Adipocyte (in vitro differentiated cells): ENCODE measurements around the gene RGS3.
"Not testable (repeated sequence)": the region's sequence is repeated elsewhere in the genome, so short reads cannot be mapped to it uniquely, and the experiment has no call there.

ENCODE experiments used
- DNase-seq: peaks from one replicate; pipeline ENCODE4 v3.0.0-alpha.2; 2015; ENCODE audit warnings: low read depth
- H3K27me3 ChIP-seq: replicated peaks from 2 replicates; pipeline ENCODE4 v1.7.0; 2013; ENCODE audit warnings: mild to moderate bottlenecking, low read length, moderate library complexity; ENCODE audit not compliant: control insufficient read depth, insufficient read depth
- H3K36me3 ChIP-seq: 2 replicates; pipeline ENCODE4 v1.7.0; 2013; ENCODE audit warnings: low read length, mild to moderate bottlenecking, moderate library complexity; ENCODE audit not compliant: control insufficient read depth, insufficient read depth, severe bottlenecking
- H3K4me1 ChIP-seq: 2 replicates; pipeline ENCODE4 v1.7.0; 2013; ENCODE audit warnings: mild to moderate bottlenecking, low read length, moderate library complexity; ENCODE audit not compliant: control insufficient read depth, insufficient read depth
- H3K4me3 ChIP-seq: 2 replicates; pipeline ENCODE4 v1.7.0; 2013; ENCODE audit warnings: mild to moderate bottlenecking, low read length, moderate library complexity
- H3K9ac ChIP-seq: 2 replicates; pipeline ENCODE4 v1.7.0; 2013; ENCODE audit warnings: mild to moderate bottlenecking, low read length, moderate library complexity
- H3K9me3 ChIP-seq: 2 replicates; pipeline ENCODE4 v1.7.0; 2013; ENCODE audit warnings: mild to moderate bottlenecking, low read length, moderate library complexity; ENCODE audit not compliant: control insufficient read depth

RGS3 gene

DNA sequence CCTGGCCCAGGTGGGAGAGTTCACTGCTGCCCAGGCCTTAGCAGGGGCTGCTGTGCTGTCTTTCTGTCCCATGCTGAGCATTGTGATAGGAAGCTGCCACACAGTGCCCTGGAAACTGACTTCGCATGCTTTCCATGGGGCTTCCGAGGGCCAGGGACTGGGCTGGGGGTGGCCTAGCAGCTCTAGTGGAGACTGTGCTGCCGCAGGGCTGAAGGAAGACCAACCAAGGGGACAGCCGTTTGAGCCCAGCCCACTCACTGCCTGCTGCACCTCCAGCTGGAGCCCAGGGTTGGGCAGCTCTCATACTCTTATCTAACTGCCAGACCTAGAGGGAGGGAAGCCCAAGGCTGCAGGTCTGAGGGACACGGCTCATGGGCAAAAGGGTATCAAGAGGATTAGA is 79.2 kb downstream of the RGS3 start:
- Histone ChIP-seq H3K9ac (no peak overlapping the region), H3K36me3 (no peaks in the 10 kb centered on the region), H3K27me3 (peaks cover 36% of the 10 kb centered on the region), H3K4me3 (no peak overlapping the region), H3K4me1 (peaks cover 15% of the 10 kb centered on the region), H3K9me3 (no peaks in the 10 kb centered on the region)
- no peak for DNase-seq

GRCh38 chr9:113543296-113543981 is 79.9 kb downstream of the RGS3 start:
- H3K4me1 ChIP-seq, result peaks cover 15% of the 10 kb centered on the region
- H3K4me3 ChIP-seq, result no peak overlapping the region
- peaks cover 36% of the 10 kb centered on the region for H3K27me3 ChIP-seq
- H3K36me3 ChIP-seq, result no peaks in the 10 kb centered on the region
- H3K9me3 ChIP-seq, result no peaks in the 10 kb centered on the region
- no peak for DNase-seq
- no peak overlapping the region for H3K9ac ChIP-seq

DNA sequence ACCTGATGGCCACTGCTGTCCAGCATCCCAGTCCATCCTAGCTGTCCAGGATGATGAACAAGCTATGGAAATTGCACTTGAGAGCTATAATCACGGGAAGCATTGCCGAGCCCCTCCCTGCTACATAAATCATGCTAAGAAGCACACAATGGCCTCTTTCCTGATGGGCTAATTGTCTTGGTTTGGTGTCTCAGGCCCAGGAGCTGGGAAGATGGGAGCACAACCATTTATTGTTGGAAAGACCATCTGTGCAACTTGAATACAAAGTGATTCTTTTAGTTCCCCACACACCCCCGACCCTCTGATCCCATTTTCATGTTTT is 80.4 kb downstream of the RGS3 start:
- Histone ChIP-seq H3K9ac (no peak overlapping the region), H3K4me1 (peaks cover 15% of the 10 kb centered on the region), H3K36me3 (no peaks in the 10 kb centered on the region), H3K4me3 (no peak overlapping the region), H3K27me3 (peaks cover 36% of the 10 kb centered on the region), H3K9me3 (no peaks in the 10 kb centered on the region)
- no peak for DNase-seq

DNA sequence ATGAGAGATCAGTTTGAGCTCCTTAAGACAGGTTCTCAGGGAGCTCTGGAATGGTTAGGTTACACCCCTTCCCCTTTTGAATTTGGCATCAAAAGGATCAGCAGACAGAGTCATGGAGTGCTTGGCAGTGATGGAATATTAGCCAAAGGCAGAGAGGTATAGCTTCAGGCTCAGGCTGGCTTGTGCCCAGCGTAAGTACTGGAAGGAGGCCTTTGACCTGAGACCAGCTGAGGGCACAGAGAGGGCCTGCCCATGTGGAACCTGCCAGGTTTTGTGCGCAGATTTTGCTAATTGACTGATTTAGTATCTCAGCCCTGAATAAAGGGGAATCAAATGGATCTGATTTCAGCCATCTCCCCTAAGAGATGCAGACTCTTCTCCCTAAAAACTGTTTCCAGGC is 81.5 kb downstream of the RGS3 start:
- Histone ChIP-seq H3K4me1 (peaks cover 15% of the 10 kb centered on the region), H3K4me3 (no peak overlapping the region), H3K36me3 (no peaks in the 10 kb centered on the region), H3K27me3 (peaks cover 36% of the 10 kb centered on the region), H3K9ac (no peak overlapping the region), H3K9me3 (no peaks in the 10 kb centered on the region)
- DNase-seq, result no peak

GRCh38 chr9:113546566-113546965 is 83.0 kb downstream of the RGS3 start:
- Histone ChIP-seq H3K9me3 (no peaks in the 10 kb centered on the region), H3K4me1 (peaks cover 15% of the 10 kb centered on the region), H3K36me3 (no peaks in the 10 kb centered on the region), H3K9ac (no peak overlapping the region), H3K27me3 (peaks cover 36% of the 10 kb centered on the region), H3K4me3 (no peak overlapping the region)
- no peak for DNase-seq

DNA sequence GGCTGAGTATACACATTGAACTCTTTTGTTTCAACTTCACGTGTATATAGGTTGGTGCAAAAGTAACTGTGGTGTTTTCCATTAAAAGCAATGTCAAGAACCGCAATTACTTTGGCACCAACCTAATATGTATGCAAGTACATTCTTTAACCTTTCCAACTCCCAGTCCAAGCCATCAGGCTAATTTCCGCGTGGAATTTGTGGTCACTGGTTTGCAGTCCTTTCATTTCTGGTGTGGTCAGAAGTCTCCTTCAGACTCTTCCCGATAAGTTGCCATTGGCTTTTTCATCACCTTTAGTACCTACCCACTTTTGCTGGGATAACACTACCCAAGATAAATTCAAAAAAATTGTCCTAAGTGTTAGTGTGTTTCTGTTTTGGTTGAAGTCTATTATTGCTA is 84.0 kb downstream of the RGS3 start:
- Histone ChIP-seq H3K9ac (no peak overlapping the region), H3K4me3 (no peak overlapping the region), H3K4me1 (peaks cover 15% of the 10 kb centered on the region), H3K36me3 (no peaks in the 10 kb centered on the region), H3K27me3 (peaks cover 31% of the 10 kb centered on the region), H3K9me3 (no peaks in the 10 kb centered on the region)
- DNase-seq, result no peak

- peaks cover 15% of the 10 kb centered on the region for H3K4me1 ChIP-seq
- no peak overlapping the region for H3K4me3 ChIP-seq
- H3K27me3 ChIP-seq, result peaks cover 22% of the 10 kb centered on the region
- DNase-seq, result peak; percentile 43
- no peaks in the 10 kb centered on the region for H3K36me3 ChIP-seq
- H3K9me3 ChIP-seq, result no peaks in the 10 kb centered on the region
- peak overlapping the region; percentile 19 for H3K9ac ChIP-seq
These were observed 84.9 kb downstream of the RGS3 start for GRCh38 chr9:113548221-113549041.

GRCh38 chr9:113549892-113550291 is 86.4 kb downstream of the RGS3 start:
- Histone ChIP-seq H3K4me1 (peaks cover 15% of the 10 kb centered on the region), H3K27me3 (peaks cover 17% of the 10 kb centered on the region)
- H3K9ac ChIP-seq, H3K4me3 ChIP-seq, H3K36me3 ChIP-seq, DNase-seq, H3K9me3 ChIP-seq: not testable (repeated sequence)

DNA sequence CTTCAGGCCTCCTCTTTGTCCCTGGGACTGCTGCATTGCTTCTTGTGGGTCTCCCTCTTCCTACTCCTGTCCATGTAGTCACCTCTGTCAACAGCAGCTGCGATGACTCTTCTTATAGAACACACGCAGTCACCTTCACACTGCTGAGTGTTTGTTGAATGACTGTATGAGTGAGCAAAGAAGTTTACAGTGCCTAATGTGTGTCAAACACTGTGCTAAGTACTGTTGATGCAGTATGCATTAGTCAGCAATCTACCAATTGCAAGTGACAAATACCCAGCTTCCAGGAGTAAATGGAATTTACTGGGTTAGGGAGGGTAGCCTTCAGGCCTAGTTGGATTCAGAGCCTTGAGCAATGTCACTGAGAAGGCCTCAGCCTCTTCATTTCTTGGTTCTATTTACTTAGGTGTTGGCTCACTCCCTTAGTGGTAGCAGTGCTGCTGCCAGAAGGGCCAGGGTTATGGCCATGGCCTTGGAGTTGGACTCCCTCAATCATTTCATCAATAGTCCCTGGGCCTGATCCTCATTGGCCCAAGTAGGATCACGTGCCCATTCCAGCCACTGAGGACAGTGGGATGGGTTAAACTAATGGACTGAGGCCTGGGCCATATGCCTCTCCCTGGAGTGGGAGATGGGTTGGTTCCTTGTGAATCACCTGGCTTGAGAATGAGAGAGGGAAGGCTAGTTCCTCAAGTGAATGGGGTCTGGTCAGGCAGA is 93.5 kb downstream of the RGS3 start:
- no peak overlapping the region for H3K4me3 ChIP-seq
- H3K36me3 ChIP-seq, result no peaks in the 10 kb centered on the region
- no peak overlapping the region for H3K9ac ChIP-seq
- no peaks in the 10 kb centered on the region for H3K27me3 ChIP-seq
- H3K4me1 ChIP-seq, result peaks cover 29% of the 10 kb centered on the region
- H3K9me3 ChIP-seq, result no peaks in the 10 kb centered on the region
- no peak for DNase-seq

GRCh38 chr9:113558632-113559502 is 95.3 kb downstream of the RGS3 start:
- H3K4me1 ChIP-seq, result peaks cover 34% of the 10 kb centered on the region
- H3K4me3 ChIP-seq, result no peak overlapping the region
- H3K9me3 ChIP-seq, result no peaks in the 10 kb centered on the region
- H3K27me3 ChIP-seq, result no peaks in the 10 kb centered on the region
- peak; percentile 69 for DNase-seq
- no peaks in the 10 kb centered on the region for H3K36me3 ChIP-seq
- no peak overlapping the region for H3K9ac ChIP-seq
